MM.1S (cell line): ENCODE results near the gene ISL2.

Experiments used
- DNase-seq: peaks from one replicate; pipeline ENCODE4 v3.0.0-alpha.2; 2015
- H2AFZ ChIP-seq: fragments of 300-600 bp; sonication (generic); 2 replicates; pipeline ENCODE4 v1.6.0; 2016; ENCODE audit warnings: antibody characterized with exemption, low read length
- H3F3A ChIP-seq: fragments of 300-600 bp; sonication (generic); 2 replicates; pipeline ENCODE4 v1.6.1; 2016; ENCODE audit warnings: mild to moderate bottlenecking, antibody characterized with exemption, low read length, moderate library complexity, mixed read lengths; ENCODE audit not compliant: insufficient read depth
- H3K27ac ChIP-seq: fragments of 300-600 bp; sonication (generic); 2 replicates; pipeline ENCODE4 v1.5.1; 2016; ENCODE audit warnings: mild to moderate bottlenecking, low read length
- H3K27me3 ChIP-seq: fragments of 300-600 bp; sonication (generic); replicated peaks from 2 replicates; pipeline ENCODE4 v1.6.0; 2016; ENCODE audit warnings: low read length; ENCODE audit not compliant: insufficient read depth
- H3K36me3 ChIP-seq: fragments of 300-600 bp; sonication (generic); replicated peaks from 2 replicates; pipeline ENCODE4 v1.6.1; 2016; ENCODE audit warnings: mild to moderate bottlenecking, low read length, mixed read lengths; ENCODE audit not compliant: insufficient read depth
- H3K4me1 ChIP-seq: fragments of 300-600 bp; sonication (generic); 2 replicates; pipeline ENCODE4 v1.6.1; 2016; ENCODE audit warnings: low read length, mixed read lengths
- H3K4me2 ChIP-seq: fragments of 300-600 bp; sonication (generic); 2 replicates; pipeline ENCODE4 v1.6.0; 2016; ENCODE audit warnings: low read depth, low read length
- H3K4me3 ChIP-seq: fragments of 300-600 bp; sonication (generic); 2 replicates; pipeline ENCODE4 v1.5.1; 2016; ENCODE audit warnings: low read length, mixed read lengths
- H3K79me2 ChIP-seq: fragments of 300-600 bp; sonication (generic); 2 replicates; pipeline ENCODE4 v1.6.1; 2016; ENCODE audit warnings: mixed run types, low read length, mixed read lengths
- H3K9ac ChIP-seq: fragments of 300-600 bp; sonication (generic); 2 replicates; pipeline ENCODE4 v1.6.1; 2016; ENCODE audit warnings: low read length, mixed read lengths
- H3K9me2 ChIP-seq: fragments of 300-600 bp; sonication (generic); replicated peaks from 2 replicates; pipeline ENCODE4 v1.6.1; 2016; ENCODE audit warnings: mild to moderate bottlenecking, low read length, mixed read lengths; ENCODE audit not compliant: insufficient read depth
- H3K9me3 ChIP-seq: fragments of 300-600 bp; sonication (generic); replicated peaks from 2 replicates; pipeline ENCODE4 v1.6.1; 2016; ENCODE audit warnings: mild to moderate bottlenecking, low read length, mixed read lengths; ENCODE audit not compliant: insufficient read depth
- H4K20me1 ChIP-seq: fragments of 300-600 bp; sonication (generic); 2 replicates; pipeline ENCODE4 v1.6.1; 2016; ENCODE audit warnings: mild to moderate bottlenecking, low read length, moderate library complexity, mixed read lengths; ENCODE audit not compliant: insufficient read depth
- EZH2 ChIP-seq: fragments of 300-600 bp; sonication (generic); optimal IDR thresholded peaks from 2 replicates; pipeline ENCODE3; 2017; ENCODE audit warnings: low read depth, mild to moderate bottlenecking, antibody characterized with exemption, low read length, mixed read lengths
- EZH2phosphoT487 ChIP-seq: fragments of 300-600 bp; sonication (generic); IDR thresholded peaks from 2 replicates; pipeline ENCODE4 v1.6.1; 2018; ENCODE audit warnings: antibody characterized with exemption, low read length
- TF ChIP-seq, protein P1 (sequence below): fragments of 300-600 bp; sonication (generic); IDR thresholded peaks from 2 replicates; pipeline ENCODE4 v1.5.1; 2016; ENCODE audit warnings: antibody characterized with exemption, low read length, mixed read lengths

ISL2 gene

DNA sequence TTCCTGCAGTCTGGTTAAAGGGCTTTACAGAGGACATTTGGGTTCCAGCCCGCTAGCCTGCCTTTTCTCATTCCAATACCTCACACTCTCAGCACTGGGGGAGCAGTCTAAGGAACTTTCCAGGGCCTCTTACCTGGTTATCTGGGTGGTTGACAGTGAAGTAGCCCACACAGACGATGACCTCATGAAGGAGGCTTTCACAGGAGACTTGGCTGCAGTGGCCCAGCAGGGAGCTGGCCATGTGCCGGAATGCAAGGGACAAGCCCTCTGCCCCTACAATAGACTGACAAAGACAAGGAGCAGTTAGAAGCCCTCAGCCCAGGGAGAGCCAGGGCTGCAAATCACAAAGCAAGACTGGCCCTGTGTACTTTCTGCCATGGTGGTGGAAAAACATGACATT is 39.5 kb downstream of the ISL2 start:
- H3K4me2 ChIP-seq: no peak overlapping the region
- no peak for DNase-seq
- H2AFZ ChIP-seq: no peak overlapping the region
- no peaks in the 10 kb centered on the region for H4K20me1 ChIP-seq
- H3K9me3 ChIP-seq: no peaks in the 10 kb centered on the region
- H3K4me3 ChIP-seq: no peak overlapping the region
- no peaks in the 10 kb centered on the region for H3K36me3 ChIP-seq
- TF ChIP-seq EZH2phosphoT487 (no peak), EZH2 (no peak)
- no peaks in the 10 kb centered on the region for H3K9me2 ChIP-seq
- no peak overlapping the region for H3K27ac ChIP-seq
- H3K9ac ChIP-seq: no peak overlapping the region
- no peaks in the 10 kb centered on the region for H3K27me3 ChIP-seq
- no peaks in the 10 kb centered on the region for H3K79me2 ChIP-seq
- H3K4me1 ChIP-seq: no peaks in the 10 kb centered on the region
- H3F3A ChIP-seq: no peaks in the 10 kb centered on the region

DNA sequence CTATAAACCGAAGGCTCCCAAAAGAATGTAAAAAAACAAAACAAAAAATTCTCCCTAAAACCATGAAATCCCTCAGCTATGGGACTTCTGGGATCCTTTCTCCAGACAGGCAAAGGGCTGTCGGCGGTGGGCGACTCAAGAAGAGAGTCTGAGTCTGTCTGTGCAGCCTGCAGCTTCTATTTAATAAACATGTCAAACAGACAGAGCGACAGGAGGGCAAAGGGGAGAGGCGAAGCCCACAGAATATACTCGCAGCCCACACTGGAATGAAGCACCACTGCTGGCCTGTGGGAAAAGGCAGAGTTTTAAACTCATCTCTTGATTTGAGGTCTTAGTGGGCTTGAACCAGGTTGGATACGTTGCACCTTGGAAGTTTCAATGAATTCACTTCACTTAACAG is 40.2 kb downstream of the ISL2 start:
- Histone ChIP-seq H4K20me1 (no peaks in the 10 kb centered on the region), H2AFZ (no peak overlapping the region), H3K79me2 (no peaks in the 10 kb centered on the region), H3K9me3 (no peaks in the 10 kb centered on the region), H3K4me2 (no peak overlapping the region), H3K4me1 (no peaks in the 10 kb centered on the region), H3K36me3 (no peaks in the 10 kb centered on the region), H3K27ac (no peak overlapping the region), H3K9me2 (no peaks in the 10 kb centered on the region), H3K9ac (no peak overlapping the region), H3K27me3 (no peaks in the 10 kb centered on the region), H3F3A (no peaks in the 10 kb centered on the region), H3K4me3 (no peak overlapping the region)
- DNase-seq: no peak
- TF ChIP-seq EZH2: no peak
- TF ChIP-seq, protein P1, sequence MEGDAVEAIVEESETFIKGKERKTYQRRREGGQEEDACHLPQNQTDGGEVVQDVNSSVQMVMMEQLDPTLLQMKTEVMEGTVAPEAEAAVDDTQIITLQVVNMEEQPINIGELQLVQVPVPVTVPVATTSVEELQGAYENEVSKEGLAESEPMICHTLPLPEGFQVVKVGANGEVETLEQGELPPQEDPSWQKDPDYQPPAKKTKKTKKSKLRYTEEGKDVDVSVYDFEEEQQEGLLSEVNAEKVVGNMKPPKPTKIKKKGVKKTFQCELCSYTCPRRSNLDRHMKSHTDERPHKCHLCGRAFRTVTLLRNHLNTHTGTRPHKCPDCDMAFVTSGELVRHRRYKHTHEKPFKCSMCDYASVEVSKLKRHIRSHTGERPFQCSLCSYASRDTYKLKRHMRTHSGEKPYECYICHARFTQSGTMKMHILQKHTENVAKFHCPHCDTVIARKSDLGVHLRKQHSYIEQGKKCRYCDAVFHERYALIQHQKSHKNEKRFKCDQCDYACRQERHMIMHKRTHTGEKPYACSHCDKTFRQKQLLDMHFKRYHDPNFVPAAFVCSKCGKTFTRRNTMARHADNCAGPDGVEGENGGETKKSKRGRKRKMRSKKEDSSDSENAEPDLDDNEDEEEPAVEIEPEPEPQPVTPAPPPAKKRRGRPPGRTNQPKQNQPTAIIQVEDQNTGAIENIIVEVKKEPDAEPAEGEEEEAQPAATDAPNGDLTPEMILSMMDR: no peak
- TF ChIP-seq EZH2phosphoT487: no peak

- H3K79me2 ChIP-seq: no peaks in the 10 kb centered on the region
- TF ChIP-seq, protein P1: no peak
- TF ChIP-seq EZH2 (no peak), EZH2phosphoT487 (no peak)
- no peaks in the 10 kb centered on the region for H3K27me3 ChIP-seq
- H3K9me2 ChIP-seq: no peaks in the 10 kb centered on the region
- H3K4me3 ChIP-seq: no peak overlapping the region
- H3K4me1 ChIP-seq: no peaks in the 10 kb centered on the region
- H2AFZ ChIP-seq: no peak overlapping the region
- DNase-seq: no peak
- H3F3A ChIP-seq: no peaks in the 10 kb centered on the region
- no peaks in the 10 kb centered on the region for H3K36me3 ChIP-seq
- H4K20me1 ChIP-seq: no peaks in the 10 kb centered on the region
- no peak overlapping the region for H3K27ac ChIP-seq
- no peak overlapping the region for H3K4me2 ChIP-seq
- no peaks in the 10 kb centered on the region for H3K9me3 ChIP-seq
- no peak overlapping the region for H3K9ac ChIP-seq
Measured at GRCh38 chr15:76377217-76377616, 40.6 kb downstream of the ISL2 start.

DNA sequence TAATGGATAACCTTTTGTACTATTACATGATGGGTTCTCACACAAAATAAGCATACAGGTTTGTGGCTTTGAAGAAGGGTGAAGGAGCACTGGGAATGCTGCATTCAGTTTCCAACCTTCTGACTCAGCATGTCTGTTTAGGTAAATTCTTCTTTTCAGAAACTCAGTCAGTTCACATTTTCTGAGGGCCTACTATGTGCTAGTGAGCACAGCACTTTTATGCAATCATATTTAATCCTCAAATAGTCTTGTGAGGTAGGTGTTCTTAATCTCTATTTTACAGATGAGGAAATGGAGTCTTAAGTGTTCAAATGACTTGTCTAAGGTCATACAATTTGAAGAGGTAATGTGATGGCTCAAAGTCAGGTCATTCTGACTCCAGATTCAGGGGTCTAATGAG is 41.2 kb downstream of the ISL2 start:
- Histone ChIP-seq H3K4me2 (no peak overlapping the region), H3K27me3 (no peaks in the 10 kb centered on the region), H3K9me2 (no peaks in the 10 kb centered on the region), H3K36me3 (no peaks in the 10 kb centered on the region), H3K4me1 (no peaks in the 10 kb centered on the region), H3K9me3 (no peaks in the 10 kb centered on the region), H3F3A (no peaks in the 10 kb centered on the region), H3K4me3 (no peak overlapping the region), H4K20me1 (no peaks in the 10 kb centered on the region), H2AFZ (no peak overlapping the region), H3K79me2 (no peaks in the 10 kb centered on the region), H3K9ac (no peak overlapping the region), H3K27ac (no peak overlapping the region)
- TF ChIP-seq EZH2phosphoT487 (no peak), EZH2 (no peak)
- TF ChIP-seq, protein P1: no peak
- no peak for DNase-seq
